SK-N-SH (cell line): ENCODE measurements around the gene PSMD6. TPM values are rescaled to one million over a fixed set of nuclear protein-coding genes. Genes with fewer than 3 reads are reported as not detected.

Source experiments
- CTCF ChIA-PET: fragments of 300-600, 350-600 bp; formaldehyde crosslinking; extraction: SDS; loops from one replicate; lab custom pipeline; 2021; lab: Yijun Ruan, JAX
- POLR2A ChIA-PET: fragments of 350-600 bp; sonication (Branson Sonifier 250); formaldehyde crosslinking; extraction: SDS; loops from one replicate; lab custom pipeline; 2020; ENCODE audit warnings: antibody characterized with exemption, inconsistent platforms; lab: Yijun Ruan, JAX
- DNase-seq: peaks from one replicate; pipeline ENCODE4 v3.0.0; 2012
- H2AFZ ChIP-seq: fragments of 200-600 bp; sonication (generic); 2 replicates; pipeline ENCODE4 v1.8.1; 2016; ENCODE audit warnings: antibody characterized with exemption, mild to moderate bottlenecking, low read depth
- H3F3A ChIP-seq: fragments of 200-600 bp; sonication (generic); replicated peaks from 2 replicates; pipeline ENCODE3; 2016; ENCODE audit warnings: antibody characterized with exemption, mild to moderate bottlenecking; ENCODE audit not compliant: insufficient read depth
- H3K27ac ChIP-seq, 2 experiments: fragments of 200-500 bp in 1 of 2; fragments of 200-600 bp in 1 of 2; sonication (Bioruptor generic) in 1 of 2; sonication (generic), shearing (Covaris generic) in 1 of 2; 2 replicates each; pipeline versions ENCODE4 v1.5.1 to v1.6.1; 2014 to 2016; ENCODE audit warnings: low read depth in 2 of 2, inconsistent platforms in 1 of 2, low read length in 1 of 2, mild to moderate bottlenecking in 1 of 2, mixed read lengths in 1 of 2
- H3K27me3 ChIP-seq: fragments of 200-600 bp; sonication (generic), shearing (Covaris generic); 2 replicates; pipeline ENCODE4 v1.6.1; 2016; ENCODE audit warnings: mixed run types; ENCODE audit not compliant: insufficient read depth
- H3K36me3 ChIP-seq, 2 experiments: fragments of 200-500 bp in 1 of 2; fragments of 200-600 bp in 1 of 2; sonication (Bioruptor generic) in 1 of 2; sonication (generic) in 1 of 2; replicated peaks in 1 of 2; 2 replicates each; pipeline versions ENCODE3 to v1.5.1; 2014 to 2016; ENCODE audit warnings: low read length in 1 of 2, mild to moderate bottlenecking in 1 of 2; ENCODE audit not compliant: insufficient read depth in 2 of 2, control insufficient read depth in 1 of 2
- H3K4me1 ChIP-seq, 2 experiments: fragments of 200-500 bp in 1 of 2; fragments of 200-600 bp in 1 of 2; sonication (Bioruptor generic) in 1 of 2; sonication (generic), shearing (Covaris generic) in 1 of 2; 2 replicates each; pipeline versions ENCODE4 v1.5.1 to v1.6.1; 2014 to 2016; ENCODE audit warnings: low read depth in 1 of 2, low read length in 1 of 2, mixed run types in 1 of 2; ENCODE audit not compliant: insufficient read depth in 2 of 2, control insufficient read depth in 1 of 2
- H3K4me2 ChIP-seq: fragments of 200-600 bp; sonication (generic), shearing (Covaris generic); 2 replicates; pipeline ENCODE4 v1.6.1; 2017; ENCODE audit warnings: mixed run types
- H3K4me3 ChIP-seq, 2 experiments: fragments of 200-500 bp in 1 of 2; fragments of 200-600 bp in 1 of 2; sonication (Bioruptor generic) in 1 of 2; sonication (generic), shearing (Covaris generic) in 1 of 2; 2 replicates each; pipeline versions ENCODE4 v1.5.1 to v1.8.1; 2014 to 2016; ENCODE audit warnings: low read depth in 2 of 2, inconsistent platforms in 1 of 2, low read length in 1 of 2, mild to moderate bottlenecking in 1 of 2, mixed read lengths in 1 of 2, moderate library complexity in 1 of 2
- H3K79me2 ChIP-seq: fragments of 200-600 bp; sonication (generic); 2 replicates; pipeline ENCODE4 v1.8.1; 2017; ENCODE audit warnings: mild to moderate bottlenecking; ENCODE audit not compliant: insufficient read depth
- H3K9ac ChIP-seq: fragments of 200-600 bp; sonication (generic); 2 replicates; pipeline ENCODE4 v1.6.1; 2017; ENCODE audit warnings: mixed run types
- H3K9me2 ChIP-seq: fragments of 200-600 bp; sonication (generic); 2 replicates; pipeline ENCODE4 v1.6.1; 2017; ENCODE audit warnings: mixed run types
- H3K9me3 ChIP-seq: fragments of 200-600 bp; sonication (generic); 2 replicates; pipeline ENCODE4 v1.6.1; 2017; ENCODE audit warnings: mixed run types, mild to moderate bottlenecking, moderate library complexity
- H4K20me1 ChIP-seq: fragments of 200-600 bp; sonication (generic); 2 replicates; pipeline ENCODE4 v1.6.1; 2017; ENCODE audit warnings: mild to moderate bottlenecking, mixed run types; ENCODE audit not compliant: insufficient read depth
- ELF1 ChIP-seq: IDR thresholded peaks from 2 replicates; pipeline ENCODE4 v1.4.0; 2012
- EP300 ChIP-seq, 2 experiments: IDR thresholded peaks; 2 replicates each; pipeline versions ENCODE4 v1.4.0 to v1.6.1; 2012; ENCODE audit warnings: borderline replicate concordance in 1 of 2, low read depth in 1 of 2, low read length in 1 of 2
- EZH2phosphoT487 ChIP-seq: fragments of 200-600 bp; sonication (generic); IDR thresholded peaks from 2 replicates; pipeline ENCODE4 v1.6.1; 2017; ENCODE audit warnings: low read depth, mixed run types, mild to moderate bottlenecking, antibody characterized with exemption, moderate library complexity, borderline replicate concordance
- FOSL2 ChIP-seq: IDR thresholded peaks from 2 replicates; pipeline ENCODE4 v1.4.0; 2012; ENCODE audit warnings: low read depth, mild to moderate bottlenecking, moderate library complexity, borderline replicate concordance
- GATA2 ChIP-seq: sonication (generic); formaldehyde crosslinking; IDR thresholded peaks from 2 replicates; pipeline ENCODE4 v1.5.0; 2020; ENCODE audit warnings: mild to moderate bottlenecking, missing genetic modification reagents
- IRF3 ChIP-seq: fragments of 150-350 bp; IDR thresholded peaks from 2 replicates; pipeline ENCODE4 v1.6.1; 2016; ENCODE audit warnings: mild to moderate bottlenecking, low read depth, low read length
- JUND ChIP-seq: IDR thresholded peaks from 2 replicates; pipeline ENCODE4 v1.4.0; 2012
- MEF2A ChIP-seq: IDR thresholded peaks from 2 replicates; pipeline ENCODE4 v1.4.0; 2012; ENCODE audit warnings: low read depth, borderline replicate concordance
- MXI1 ChIP-seq: IDR thresholded peaks from 2 replicates; pipeline ENCODE4 v1.6.1; 2012; ENCODE audit warnings: mild to moderate bottlenecking, low read depth, low read length, improper control_type of control experiment
- NFIC ChIP-seq: IDR thresholded peaks from 2 replicates; pipeline ENCODE4 v1.4.0; 2012; ENCODE audit warnings: borderline replicate concordance
- NRF1 ChIP-seq: IDR thresholded peaks from 2 replicates; pipeline ENCODE4 v1.6.1; 2012; ENCODE audit warnings: low read depth, mild to moderate bottlenecking, low read length
- POLR2AphosphoS5 ChIP-seq: IDR thresholded peaks from 2 replicates; pipeline ENCODE4 v1.6.1; 2012; ENCODE audit warnings: low read depth, low read length
- RCOR1 ChIP-seq: fragments of 150-350 bp; IDR thresholded peaks from 2 replicates; pipeline ENCODE4 v1.6.1; 2017; ENCODE audit warnings: antibody characterized with exemption, low read length
- REST ChIP-seq: IDR thresholded peaks from 2 replicates; pipeline ENCODE4 v1.6.1; 2012; ENCODE audit warnings: mild to moderate bottlenecking, low read depth, low read length, moderate library complexity
- RFX5 ChIP-seq: IDR thresholded peaks from 2 replicates; pipeline ENCODE4 v1.6.1; 2012; ENCODE audit warnings: mild to moderate bottlenecking, improper control_type of control experiment, low read length
- RXRA ChIP-seq: IDR thresholded peaks from 2 replicates; pipeline ENCODE4 v1.4.0; 2012; ENCODE audit warnings: low read depth, mild to moderate bottlenecking, borderline replicate concordance
- SMC3 ChIP-seq: IDR thresholded peaks from 2 replicates; pipeline ENCODE4 v1.6.1; 2012; ENCODE audit warnings: low read depth, low read length, improper control_type of control experiment
- WGBS: methylation state at CpG from one replicate; pipeline ENCODE4 v1.1.6; 2017; ENCODE audit warnings: low lambda C conversion rate; 5-methylcytosine and 5-hydroxymethylcytosine counted together
- polyA plus RNA-seq, 3 experiments: library from polyadenylated mRNA; depleted of rRNA; stranded (reverse); fragments of >200 nt; gene quantifications; 2 replicates each; pipeline ENCODE4 v1.2.3, GENCODE V29; 2012
- TF ChIP-seq, protein P1 (sequence below): IDR thresholded peaks from 2 replicates; pipeline ENCODE4 v1.4.0; 2012; ENCODE audit warnings: low read depth, borderline replicate concordance
- TF ChIP-seq, protein P2 (sequence below): IDR thresholded peaks from 2 replicates; pipeline ENCODE4 v1.4.0; 2012; ENCODE audit warnings: low read depth
- TF ChIP-seq, protein P3 (sequence below): fragments of 150-350 bp; IDR thresholded peaks from 2 replicates; pipeline ENCODE4 v1.6.1; 2017; ENCODE audit warnings: antibody characterized with exemption, low read length, low read depth, borderline replicate concordance

Gene PSMD6
- polyA plus RNA-seq, 1 of the 3 experiments (the other 2 are of a cell fraction) = 90.3 TPM

- no peak overlapping the region for H2AFZ ChIP-seq
- no peak overlapping the region for H3K27ac ChIP-seq
- no peak overlapping the region for H3K4me3 ChIP-seq
- no peaks in the 10 kb centered on the region for H3K9me3 ChIP-seq
- H3F3A ChIP-seq = no peaks in the 10 kb centered on the region
- no peak overlapping the region for H3K4me2 ChIP-seq
- H3K36me3 ChIP-seq = peaks cover 14 to 18% of the 10 kb centered on the region in 2 experiments
- H3K79me2 ChIP-seq = peaks cover 74% of the 10 kb centered on the region
- H4K20me1 ChIP-seq = peaks cover 11% of the 10 kb centered on the region; the same call in 1 of the 2 replicates
- no peak for TF ChIP-seq REST
- no peak for TF ChIP-seq JUND
- TF ChIP-seq, protein P1, sequence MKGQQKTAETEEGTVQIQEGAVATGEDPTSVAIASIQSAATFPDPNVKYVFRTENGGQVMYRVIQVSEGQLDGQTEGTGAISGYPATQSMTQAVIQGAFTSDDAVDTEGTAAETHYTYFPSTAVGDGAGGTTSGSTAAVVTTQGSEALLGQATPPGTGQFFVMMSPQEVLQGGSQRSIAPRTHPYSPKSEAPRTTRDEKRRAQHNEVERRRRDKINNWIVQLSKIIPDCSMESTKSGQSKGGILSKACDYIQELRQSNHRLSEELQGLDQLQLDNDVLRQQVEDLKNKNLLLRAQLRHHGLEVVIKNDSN = no peak
- no peak for TF ChIP-seq EP300 (IDR thresholded peaks at IDR 0.05; ENCODE audit: borderline replicate concordance in 1 of 2, low read depth in 1 of 2, low read length in 1 of 2)
- no peak for TF ChIP-seq POLR2AphosphoS5
- no peak for TF ChIP-seq RXRA
- TF ChIP-seq, protein P2, sequence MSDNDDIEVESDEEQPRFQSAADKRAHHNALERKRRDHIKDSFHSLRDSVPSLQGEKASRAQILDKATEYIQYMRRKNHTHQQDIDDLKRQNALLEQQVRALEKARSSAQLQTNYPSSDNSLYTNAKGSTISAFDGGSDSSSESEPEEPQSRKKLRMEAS = no peak
- TF ChIP-seq MEF2A = no peak
- no peak for TF ChIP-seq GATA2
- TF ChIP-seq, protein P3, sequence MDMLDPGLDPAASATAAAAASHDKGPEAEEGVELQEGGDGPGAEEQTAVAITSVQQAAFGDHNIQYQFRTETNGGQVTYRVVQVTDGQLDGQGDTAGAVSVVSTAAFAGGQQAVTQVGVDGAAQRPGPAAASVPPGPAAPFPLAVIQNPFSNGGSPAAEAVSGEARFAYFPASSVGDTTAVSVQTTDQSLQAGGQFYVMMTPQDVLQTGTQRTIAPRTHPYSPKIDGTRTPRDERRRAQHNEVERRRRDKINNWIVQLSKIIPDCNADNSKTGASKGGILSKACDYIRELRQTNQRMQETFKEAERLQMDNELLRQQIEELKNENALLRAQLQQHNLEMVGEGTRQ = no peak
- no peak for TF ChIP-seq NRF1
- TF ChIP-seq IRF3 = no peak
- TF ChIP-seq ELF1 = no peak
- no peak for TF ChIP-seq RFX5
- TF ChIP-seq NFIC = no peak
- no peak for TF ChIP-seq FOSL2
- TF ChIP-seq MXI1 = no peak
- TF ChIP-seq EZH2phosphoT487 = no peak
- TF ChIP-seq SMC3 = no peak
- TF ChIP-seq RCOR1 = no peak
- DNase-seq = no peak
- ChIA-PET POLR2A (no interaction called here), CTCF (interaction anchor here (1.0 to 4.6 kb wide), 5 partner anchors 8 to 1415 kb away, joined by 3 to 20 read pairs (median 4); no protein-coding TSS in a partner anchor)
- H3K4me1 ChIP-seq = peaks cover 11 to 17% of the 10 kb centered on the region in 2 experiments; a peak in 3 of 4 replicates
- H3K9me2 ChIP-seq = no peaks in the 10 kb centered on the region
- 68% methylated on average over 2 of the region's 2 CpGs for WGBS
- H3K27me3 ChIP-seq = no peaks in the 10 kb centered on the region
- no peak overlapping the region for H3K9ac ChIP-seq
Measured at GRCh38 chr3:63969876-63970275, 53.4 kb downstream of the PSMD6 start.
